K562 (cell line): ENCODE results near the gene LTA. TPM values are rescaled to one million over a fixed set of nuclear protein-coding genes. Genes with fewer than 3 reads are reported as not detected.

ENCODE experiments used
- ARID1B ChIP-seq: fragments of 450-650 bp; IDR thresholded peaks from 2 replicates; pipeline ENCODE4 v1.6.1; 2016; ENCODE audit warnings: antibody characterized with exemption, mild to moderate bottlenecking, inconsistent platforms
- CAMTA2 ChIP-seq: fragments of 250-450 bp; sonication (Bioruptor Pico); conservative IDR thresholded peaks from 2 replicates; pipeline ENCODE4 v1.5.1; 2022
- DMBX1 ChIP-seq: fragments of 250-450 bp; sonication (Bioruptor Pico); IDR thresholded peaks from 2 replicates; pipeline ENCODE4 v1.8.0; 2022; ENCODE audit warnings: inconsistent platforms, mild to moderate bottlenecking, moderate library complexity, borderline replicate concordance
- E4F1 ChIP-seq: fragments of 250-450 bp; sonication (Bioruptor Pico); IDR thresholded peaks from 2 replicates; pipeline ENCODE4 v1.5.0; 2021; ENCODE audit warnings: mild to moderate bottlenecking, borderline replicate concordance
- ETV6 ChIP-seq, 3 experiments: fragments of 150-350 bp in 1 of 3; sonication (generic) in 1 of 3; formaldehyde crosslinking in 1 of 3; IDR thresholded peaks; 2 replicates each; pipeline versions ENCODE4 v1.6.1 to v1.8.0; 2014 to 2022; ENCODE audit warnings: borderline replicate concordance in 2 of 3, low read depth in 2 of 3, antibody characterized with exemption in 1 of 3, low read length in 1 of 3, mild to moderate bottlenecking in 1 of 3, missing genetic modification reagents in 1 of 3
- GMEB1 ChIP-seq: fragments of 250-450 bp; sonication (Bioruptor Pico); IDR thresholded peaks from 2 replicates; pipeline ENCODE4 v1.4.0; 2020; ENCODE audit warnings: mild to moderate bottlenecking
- L3MBTL2 ChIP-seq: fragments of 450-650 bp; IDR thresholded peaks from 2 replicates; pipeline ENCODE4 v1.6.1; 2016; ENCODE audit warnings: mild to moderate bottlenecking, moderate library complexity
- NBN ChIP-seq: fragments of 450-650 bp; IDR thresholded peaks from 2 replicates; pipeline ENCODE4 v1.6.1; 2016; ENCODE audit warnings: low read depth, mild to moderate bottlenecking
- NFXL1 ChIP-seq: fragments of 450-650 bp; formaldehyde crosslinking; IDR thresholded peaks from 2 replicates; pipeline ENCODE4 v1.4.0; 2021; ENCODE audit warnings: mild to moderate bottlenecking
- PHB2 ChIP-seq: fragments of 450-650 bp; IDR thresholded peaks from 2 replicates; pipeline ENCODE4 v1.6.1; 2017; ENCODE audit warnings: low read depth
- SAFB2 ChIP-seq: fragments of 200-400 bp; formaldehyde crosslinking; IDR thresholded peaks from 2 replicates; pipeline ENCODE4 v1.6.1; 2018; ENCODE audit warnings: borderline replicate concordance, low read length, low read depth, moderate library complexity; ENCODE audit not compliant: severe bottlenecking
- SMARCE1 ChIP-seq: fragments of 450-650 bp; IDR thresholded peaks from 2 replicates; pipeline ENCODE4 v1.7.1; 2016; ENCODE audit warnings: mild to moderate bottlenecking
- THRA ChIP-seq: fragments of 450-650 bp; IDR thresholded peaks from 2 replicates; pipeline ENCODE4 v1.6.1; 2017; ENCODE audit warnings: mild to moderate bottlenecking, moderate library complexity
- ZHX1 ChIP-seq: fragments of 150-350 bp; conservative IDR thresholded peaks from 2 replicates; pipeline ENCODE4 v1.6.1; 2014; ENCODE audit warnings: low read length
- ZNF124 ChIP-seq: sonication (generic); formaldehyde crosslinking; IDR thresholded peaks from 2 replicates; pipeline ENCODE4 v1.8.1; 2022; ENCODE audit warnings: missing genetic modification reagents
- ZNF445 ChIP-seq: fragments of 250-450 bp; sonication (Bioruptor Pico); IDR thresholded peaks from 2 replicates; pipeline ENCODE4 v1.4.0; 2020; ENCODE audit warnings: low read depth, mild to moderate bottlenecking, moderate library complexity
- ZNF449 ChIP-seq: fragments of 250-450 bp; sonication (Bioruptor Pico); IDR thresholded peaks from 2 replicates; pipeline ENCODE4 v1.8.0; 2022; ENCODE audit warnings: moderate library complexity, mild to moderate bottlenecking, inconsistent platforms
- ZNF695 ChIP-seq: fragments of 450-650 bp; formaldehyde crosslinking; IDR thresholded peaks from 2 replicates; pipeline ENCODE4 v1.4.0; 2020; ENCODE audit warnings: mild to moderate bottlenecking, moderate library complexity
- polyA plus RNA-seq, 8 experiments: library from polyadenylated mRNA; depleted of rRNA in 4 of 8; stranded (reverse) in 5 of 8; unstranded in 3 of 8; fragments of >200 nt; fragmentation: Nextera tagmentation in 2 of 8; fragmentation: Illumina TruSeq in 1 of 8; extraction: Ambion mirVana in 2 of 8; extraction: Trizol in 1 of 8; gene quantifications; 2 replicates each; pipeline versions ENCODE4 v1.2.1 to v1.2.3, GENCODE V29; 2011 to 2014; ENCODE audit warnings: inconsistent platforms in 1 of 8, missing spikeins in 1 of 8
- total RNA-seq, 7 experiments: library from RNA; depleted of rRNA in 6 of 7; stranded (reverse); fragments of >200 nt in 6 of 7; fragmentation: Illumina TruSeq in 2 of 7; extraction: Trizol in 2 of 7; gene quantifications; 2 replicates each; pipeline versions ENCODE4 v1.2.1 to v1.2.3, GENCODE V29; 2011 to 2021; ENCODE audit warnings: low replicate concordance in 1 of 7

LTA gene
- total and polyA plus RNA-seq, 9 of the 15 experiments (the other 6 are each of a cell fraction or from before 2014, with no cell fraction given): 0.80 TPM; not detected in 8

- no peak for TF ChIP-seq THRA
- TF ChIP-seq ARID1B: no peak
- TF ChIP-seq ZHX1: no peak
- no peak for TF ChIP-seq E4F1 (CRISPR knock-in tag)
- TF ChIP-seq ZNF445 (CRISPR knock-in tag): no peak
- TF ChIP-seq ZNF124: no peak
- TF ChIP-seq ETV6 (IDR thresholded peaks at IDR 0.05; ENCODE audit: borderline replicate concordance in 1 of 2, low read depth in 2 of 2, low read length in 1 of 2): no peak
- no peak for TF ChIP-seq ETV6 (CRISPR knock-in tag; IDR thresholded peaks at IDR 0.05; ENCODE audit: borderline replicate concordance)
- no peak for TF ChIP-seq ZNF695 (CRISPR knock-in tag)
- no peak for TF ChIP-seq NFXL1 (CRISPR knock-in tag)
- no peak for TF ChIP-seq PHB2
- TF ChIP-seq CAMTA2 (CRISPR knock-in tag): no peak
- TF ChIP-seq NBN: no peak
- TF ChIP-seq DMBX1 (CRISPR knock-in tag): no peak
- TF ChIP-seq ZNF449 (CRISPR knock-in tag): no peak
- TF ChIP-seq GMEB1 (CRISPR knock-in tag): no peak
- no peak for TF ChIP-seq SAFB2
- TF ChIP-seq SMARCE1: no peak
- TF ChIP-seq L3MBTL2: 0 out of 2 replicates have a peak, but pooled peaks have one; percentile 7
These were observed 4.0 kb downstream of the LTA start (continued) for GRCh38 chr6:31575952-31576685.
